ENCODE results near the gene CEMIP. TPM values are rescaled to one million over a fixed set of nuclear protein-coding genes. Genes with fewer than 3 reads are reported as not detected.

Gene CEMIP
- total RNA-seq, 6 experiments from 2014 or later, result 5.8 to 53.2 (median 48.3) TPM

GRCh38 chr15:80913541-80913940 is 134.4 kb downstream of the CEMIP start:
- H3K36me3 Mint-ChIP-seq (ENCODE audit: low read depth), result peaks cover 14% of the 10 kb centered on the region

GRCh38 chr15:80915472-80915871 is 136.3 kb downstream of the CEMIP start:
- H3K27me3 Mint-ChIP-seq (ENCODE audit: insufficient read depth), result peaks cover 29% of the 10 kb centered on the region
- TF ChIP-seq CTCF (IDR thresholded peaks at IDR 0.05), result no peak
- no peak for DNase-seq
- no peaks in the 10 kb centered on the region for H3K4me1 Mint-ChIP-seq (ENCODE audit: low read depth)
- H3K9me3 Mint-ChIP-seq, result no peaks in the 10 kb centered on the region
- no peak overlapping the region for H3K27ac Mint-ChIP-seq
- no peak overlapping the region for H3K4me3 Mint-ChIP-seq
- H3K36me3 Mint-ChIP-seq (ENCODE audit: low read depth), result no peaks in the 10 kb centered on the region

More at GRCh38 chr15:80913541-80913940, 134.4 kb downstream of the CEMIP start:
- no peak overlapping the region for H3K27ac Mint-ChIP-seq
- no peaks in the 10 kb centered on the region for H3K4me1 Mint-ChIP-seq (ENCODE audit: low read depth)
- DNase-seq, result no peak
- H3K9me3 Mint-ChIP-seq, result peaks cover 5% of the 10 kb centered on the region; the same call in 1 of the 2 replicates
- no peak for TF ChIP-seq CTCF (IDR thresholded peaks at IDR 0.05)
- H3K4me3 Mint-ChIP-seq, result no peak overlapping the region
- H3K27me3 Mint-ChIP-seq (ENCODE audit: insufficient read depth), result peaks cover 27% of the 10 kb centered on the region

- Mint-ChIP-seq H3K36me3 (ENCODE audit: low read depth) (no peaks in the 10 kb centered on the region), H3K9me3 (no peaks in the 10 kb centered on the region), H3K4me3 (no peak overlapping the region), H3K27me3 (ENCODE audit: insufficient read depth) (peaks cover 23% of the 10 kb centered on the region), H3K4me1 (ENCODE audit: low read depth) (no peaks in the 10 kb centered on the region), H3K27ac (no peak overlapping the region)
- no peak for TF ChIP-seq CTCF (IDR thresholded peaks at IDR 0.05)
- no peak for DNase-seq
Observed at GRCh38 chr15:80916056-80916455, 136.9 kb downstream of the CEMIP start.

- DNase-seq, result no peak
- peaks cover 24% of the 10 kb centered on the region for H3K27me3 Mint-ChIP-seq (ENCODE audit: insufficient read depth)
- H3K27ac Mint-ChIP-seq, result no peak overlapping the region
- H3K36me3 Mint-ChIP-seq (ENCODE audit: low read depth), result peaks cover 10% of the 10 kb centered on the region; the same call in 1 of the 2 replicates
- no peak overlapping the region for H3K4me3 Mint-ChIP-seq
- no peaks in the 10 kb centered on the region for H3K9me3 Mint-ChIP-seq
- H3K4me1 Mint-ChIP-seq (ENCODE audit: low read depth), result peaks cover 3% of the 10 kb centered on the region
- TF ChIP-seq CTCF (IDR thresholded peaks at IDR 0.05), result no peak
Observed at GRCh38 chr15:80918196-80918783, 139.1 kb downstream of the CEMIP start.

- DNase-seq, result no peak
- TF ChIP-seq CTCF (IDR thresholded peaks at IDR 0.05), result no peak
- no peaks in the 10 kb centered on the region for H3K9me3 Mint-ChIP-seq
- H3K4me3 Mint-ChIP-seq, result no peak overlapping the region
- H3K27me3 Mint-ChIP-seq (ENCODE audit: insufficient read depth), result peaks cover 20% of the 10 kb centered on the region
- H3K27ac Mint-ChIP-seq, result no peak overlapping the region
- H3K36me3 Mint-ChIP-seq (ENCODE audit: low read depth), result peaks cover 10% of the 10 kb centered on the region; the same call in 1 of the 2 replicates
- peaks cover 12% of the 10 kb centered on the region for H3K4me1 Mint-ChIP-seq (ENCODE audit: low read depth)
Observed at GRCh38 chr15:80920271-80920699, 141.1 kb downstream of the CEMIP start.

All from HFFc6 (cell line).